SW 1271 (cell line): ENCODE data around the gene PNPLA2.

Experiments used
- DNase-seq, 2 experiments: peaks; one replicate each; lab custom pipeline; 2025; lab: John Stamatoyannopoulos, UW

PNPLA2 gene

DNA sequence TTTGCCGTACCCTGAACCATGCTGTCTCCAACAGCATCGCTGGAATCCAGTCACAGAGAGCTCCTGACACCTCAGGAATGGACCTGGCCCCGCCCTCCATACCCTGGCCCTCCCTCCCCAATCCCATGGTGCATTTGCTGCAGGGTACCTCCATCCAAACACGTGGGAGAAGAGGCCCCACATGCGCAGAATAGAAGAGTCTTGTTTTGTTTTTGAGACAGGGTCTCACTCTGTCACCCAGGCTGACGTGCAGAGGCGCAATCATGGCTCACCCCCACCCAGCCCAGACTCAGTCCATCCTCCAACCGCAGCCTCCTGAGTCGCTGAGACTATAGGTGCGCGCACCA lies 2.3 kb upstream of the PNPLA2 start:
- no peak for DNase-seq

DNA sequence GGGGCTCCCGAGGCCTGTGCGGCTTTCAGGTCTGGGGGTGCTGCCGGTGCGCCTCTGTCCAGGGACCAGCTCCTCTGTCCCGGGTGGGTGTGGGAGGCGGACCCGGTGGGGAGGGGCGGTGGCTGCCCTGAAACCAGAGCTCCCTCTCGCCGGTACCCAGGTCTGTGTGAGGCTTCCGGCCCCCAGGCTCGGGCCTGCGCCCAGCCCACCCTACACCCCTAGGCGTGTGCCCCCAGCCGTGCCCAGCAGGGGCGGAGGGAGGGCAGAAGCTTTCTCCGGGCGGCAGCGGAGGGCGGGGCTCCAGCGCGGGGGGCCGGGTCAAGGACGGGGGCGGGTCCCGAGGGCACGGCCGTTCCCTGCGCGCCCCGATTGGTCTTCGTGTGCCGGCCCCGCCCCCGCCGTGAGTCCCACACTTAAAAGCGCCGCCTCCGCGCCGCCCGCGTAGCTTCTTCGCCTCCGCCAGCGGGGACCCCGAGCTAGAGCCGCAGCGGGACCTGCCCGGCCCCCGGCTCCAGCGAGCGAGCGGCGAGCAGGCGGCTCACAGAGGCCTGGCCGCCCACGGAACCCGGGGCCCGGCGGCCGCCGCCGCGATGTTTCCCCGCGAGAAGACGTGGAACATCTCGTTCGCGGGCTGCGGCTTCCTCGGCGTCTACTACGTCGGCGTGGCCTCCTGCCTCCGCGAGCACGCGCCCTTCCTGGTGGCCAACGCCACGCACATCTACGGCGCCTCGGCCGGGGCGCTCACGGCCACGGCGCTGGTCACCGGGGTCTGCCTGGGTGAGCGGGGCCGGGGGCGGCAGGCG lies 616 bp downstream of the PNPLA2 start:
- peak in 1 of 2 experiments; percentile 82 for DNase-seq

DNA sequence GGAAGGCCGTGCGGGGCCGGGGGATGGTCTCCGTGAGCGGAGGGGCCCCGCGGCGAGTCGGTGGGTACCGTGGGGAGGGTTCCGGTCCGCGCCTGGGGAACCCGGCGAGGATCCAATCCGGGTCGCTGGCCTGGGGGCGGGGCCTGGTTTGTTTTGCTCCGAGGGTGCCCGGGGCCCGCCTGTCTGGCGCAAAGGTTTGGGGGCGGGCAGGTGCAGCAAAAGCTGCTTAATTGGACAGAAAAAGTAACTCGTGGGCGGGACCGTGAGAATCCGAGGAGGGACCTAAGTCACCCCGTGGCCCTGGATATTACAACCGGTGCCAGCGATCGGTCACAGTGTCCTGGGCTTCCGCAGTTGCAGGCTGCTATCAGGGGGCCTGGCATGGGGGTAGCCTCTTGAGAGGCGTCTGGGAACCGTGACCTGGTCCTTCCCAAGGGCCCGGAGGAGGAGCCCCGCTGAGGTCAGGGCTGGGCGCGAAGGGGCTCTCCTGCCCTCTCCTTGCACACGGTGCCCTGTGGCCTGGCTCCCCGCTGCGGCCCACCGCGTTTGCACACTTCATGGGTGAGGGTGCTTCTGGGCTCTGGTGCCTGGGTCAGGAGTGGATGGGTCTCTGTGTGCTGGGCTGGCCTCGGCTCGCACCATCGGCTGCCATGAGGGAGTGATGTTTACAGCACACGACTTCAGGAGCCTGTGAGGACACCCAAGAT lies 1.4 kb downstream of the PNPLA2 start:
- peak; percentile 86 to 89 for DNase-seq

DNA sequence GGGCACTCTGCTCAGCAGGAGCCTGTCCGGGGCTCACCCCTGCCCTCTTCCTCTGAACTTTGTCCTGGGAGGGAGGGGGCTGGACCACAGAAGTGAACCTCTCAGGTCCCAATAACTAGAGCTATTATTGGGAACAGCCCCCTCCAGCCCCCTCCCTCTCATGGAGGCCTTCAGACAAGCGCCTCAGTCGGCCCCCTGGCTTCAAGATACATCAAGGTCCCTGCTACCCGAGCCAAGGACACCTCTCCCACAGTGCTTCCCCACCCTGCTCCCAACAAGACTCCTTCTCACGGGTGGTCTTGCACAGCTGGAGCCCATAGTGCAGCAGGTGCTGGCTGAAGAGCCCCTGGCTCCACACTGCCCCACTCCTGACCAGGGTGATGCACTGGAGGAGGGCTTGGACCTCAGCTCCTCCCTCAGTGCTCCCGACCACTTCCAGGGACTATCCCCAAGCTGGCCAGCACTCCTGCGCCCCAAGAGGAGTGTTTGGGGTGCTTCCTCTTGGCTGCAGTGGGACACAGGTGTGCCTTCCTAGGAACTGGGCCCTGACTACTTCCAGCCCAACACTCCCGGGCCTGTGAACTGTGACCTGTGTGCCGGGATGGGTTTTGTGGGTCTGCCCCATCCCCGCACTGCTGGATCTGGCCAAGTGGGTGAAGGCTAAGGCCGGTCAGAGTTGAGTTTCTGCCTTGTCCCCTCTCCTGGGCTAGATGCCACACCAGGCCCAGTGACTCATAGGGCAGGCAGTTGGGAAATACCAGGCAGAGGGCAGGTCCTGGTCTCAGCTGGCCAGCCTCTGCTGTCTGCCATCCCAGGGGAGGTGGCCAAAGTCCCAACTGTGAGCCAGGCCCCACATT lies 2.2 kb downstream of the PNPLA2 start:
- peak in 1 of 2 experiments; percentile 81 for DNase-seq

DNA sequence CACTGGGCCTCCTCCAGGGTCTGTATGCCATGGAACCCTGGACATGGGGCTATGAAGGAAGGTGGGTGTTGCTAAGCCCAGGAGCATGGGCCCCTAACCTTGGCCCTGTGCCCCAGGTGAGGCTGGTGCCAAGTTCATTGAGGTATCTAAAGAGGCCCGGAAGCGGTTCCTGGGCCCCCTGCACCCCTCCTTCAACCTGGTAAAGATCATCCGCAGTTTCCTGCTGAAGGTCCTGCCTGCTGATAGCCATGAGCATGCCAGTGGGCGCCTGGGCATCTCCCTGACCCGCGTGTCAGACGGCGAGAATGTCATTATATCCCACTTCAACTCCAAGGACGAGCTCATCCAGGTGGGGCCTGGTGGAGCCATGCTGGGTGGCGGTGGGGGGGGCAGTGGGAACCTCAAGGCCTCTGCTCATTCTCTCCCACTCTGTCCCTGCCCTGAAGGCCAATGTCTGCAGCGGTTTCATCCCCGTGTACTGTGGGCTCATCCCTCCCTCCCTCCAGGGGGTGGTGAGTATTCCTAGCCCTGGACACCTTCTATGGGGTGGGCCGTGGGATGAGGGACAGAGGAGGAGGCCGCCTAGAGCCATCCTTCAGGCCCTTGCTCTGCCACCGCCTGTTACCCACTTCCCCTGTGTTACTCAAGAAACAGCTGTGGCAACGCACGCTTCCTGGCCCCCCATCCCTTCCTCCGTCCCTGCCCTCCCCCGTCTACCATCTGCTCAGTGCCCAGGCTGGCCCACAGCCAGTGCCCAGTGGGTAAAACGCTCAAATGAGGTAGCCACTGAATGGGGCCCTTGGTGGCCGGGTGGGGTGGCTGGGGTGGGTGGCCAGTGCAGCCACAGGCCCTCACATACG lies 3.0 kb downstream of the PNPLA2 start:
- no peak for DNase-seq

DNA sequence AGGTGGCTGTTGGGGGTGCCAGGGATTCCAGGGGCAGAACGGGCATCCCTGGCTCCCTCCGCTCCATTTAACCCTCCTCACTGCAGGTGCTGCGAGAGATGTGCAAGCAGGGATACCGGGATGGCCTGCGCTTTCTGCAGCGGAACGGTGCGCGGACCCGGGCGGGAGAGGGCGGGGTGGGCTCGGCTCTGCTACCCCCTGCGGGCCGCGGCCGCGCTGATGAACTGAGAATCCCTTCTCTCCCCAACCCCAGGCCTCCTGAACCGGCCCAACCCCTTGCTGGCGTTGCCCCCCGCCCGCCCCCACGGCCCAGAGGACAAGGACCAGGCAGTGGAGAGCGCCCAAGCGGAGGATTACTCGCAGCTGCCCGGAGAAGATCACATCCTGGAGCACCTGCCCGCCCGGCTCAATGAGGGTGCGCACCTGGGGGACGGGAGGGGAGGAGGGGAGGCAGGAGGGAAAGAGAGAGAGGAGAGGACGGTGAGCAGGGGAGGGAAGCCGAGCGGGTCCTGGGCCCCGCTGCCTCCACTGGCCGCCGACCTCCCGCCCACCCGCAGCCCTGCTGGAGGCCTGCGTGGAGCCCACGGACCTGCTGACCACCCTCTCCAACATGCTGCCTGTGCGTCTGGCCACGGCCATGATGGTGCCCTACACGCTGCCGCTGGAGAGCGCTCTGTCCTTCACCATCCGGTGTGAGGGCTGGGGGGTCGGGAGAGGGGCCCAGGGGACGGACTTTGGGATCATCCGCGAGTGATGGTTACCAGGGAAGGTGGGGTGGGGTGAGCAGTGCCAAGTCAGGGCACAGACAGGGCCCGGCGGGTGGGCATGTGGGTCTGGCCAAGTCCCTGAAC lies 5.0 kb downstream of the PNPLA2 start:
- DNase-seq = no peak

DNA sequence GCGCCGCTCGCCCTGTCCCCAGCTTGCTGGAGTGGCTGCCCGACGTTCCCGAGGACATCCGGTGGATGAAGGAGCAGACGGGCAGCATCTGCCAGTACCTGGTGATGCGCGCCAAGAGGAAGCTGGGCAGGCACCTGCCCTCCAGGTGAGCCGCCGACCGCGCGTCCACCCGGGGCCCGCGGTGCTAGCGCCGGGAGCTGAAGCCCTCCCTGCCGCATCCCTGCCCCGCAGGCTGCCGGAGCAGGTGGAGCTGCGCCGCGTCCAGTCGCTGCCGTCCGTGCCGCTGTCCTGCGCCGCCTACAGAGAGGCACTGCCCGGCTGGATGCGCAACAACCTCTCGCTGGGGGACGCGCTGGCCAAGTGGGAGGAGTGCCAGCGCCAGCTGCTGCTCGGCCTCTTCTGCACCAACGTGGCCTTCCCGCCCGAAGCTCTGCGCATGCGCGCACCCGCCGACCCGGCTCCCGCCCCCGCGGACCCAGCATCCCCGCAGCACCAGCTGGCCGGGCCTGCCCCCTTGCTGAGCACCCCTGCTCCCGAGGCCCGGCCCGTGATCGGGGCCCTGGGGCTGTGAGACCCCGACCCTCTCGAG lies 5.7 kb downstream of the PNPLA2 start:
- no peak for DNase-seq

DNA sequence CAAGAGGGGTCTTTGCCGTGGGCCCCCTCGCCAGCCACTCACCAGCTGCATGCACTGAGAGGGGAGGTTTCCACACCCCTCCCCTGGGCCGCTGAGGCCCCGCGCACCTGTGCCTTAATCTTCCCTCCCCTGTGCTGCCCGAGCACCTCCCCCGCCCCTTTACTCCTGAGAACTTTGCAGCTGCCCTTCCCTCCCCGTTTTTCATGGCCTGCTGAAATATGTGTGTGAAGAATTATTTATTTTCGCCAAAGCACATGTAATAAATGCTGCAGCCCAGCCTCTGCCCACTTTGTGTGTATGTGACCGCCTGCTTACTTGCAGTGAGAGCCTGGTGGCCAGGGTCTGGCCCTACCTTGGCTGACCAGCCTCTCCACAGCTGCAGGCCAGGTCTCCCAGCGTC lies 6.2 kb downstream of the PNPLA2 start:
- no peak for DNase-seq

DNA sequence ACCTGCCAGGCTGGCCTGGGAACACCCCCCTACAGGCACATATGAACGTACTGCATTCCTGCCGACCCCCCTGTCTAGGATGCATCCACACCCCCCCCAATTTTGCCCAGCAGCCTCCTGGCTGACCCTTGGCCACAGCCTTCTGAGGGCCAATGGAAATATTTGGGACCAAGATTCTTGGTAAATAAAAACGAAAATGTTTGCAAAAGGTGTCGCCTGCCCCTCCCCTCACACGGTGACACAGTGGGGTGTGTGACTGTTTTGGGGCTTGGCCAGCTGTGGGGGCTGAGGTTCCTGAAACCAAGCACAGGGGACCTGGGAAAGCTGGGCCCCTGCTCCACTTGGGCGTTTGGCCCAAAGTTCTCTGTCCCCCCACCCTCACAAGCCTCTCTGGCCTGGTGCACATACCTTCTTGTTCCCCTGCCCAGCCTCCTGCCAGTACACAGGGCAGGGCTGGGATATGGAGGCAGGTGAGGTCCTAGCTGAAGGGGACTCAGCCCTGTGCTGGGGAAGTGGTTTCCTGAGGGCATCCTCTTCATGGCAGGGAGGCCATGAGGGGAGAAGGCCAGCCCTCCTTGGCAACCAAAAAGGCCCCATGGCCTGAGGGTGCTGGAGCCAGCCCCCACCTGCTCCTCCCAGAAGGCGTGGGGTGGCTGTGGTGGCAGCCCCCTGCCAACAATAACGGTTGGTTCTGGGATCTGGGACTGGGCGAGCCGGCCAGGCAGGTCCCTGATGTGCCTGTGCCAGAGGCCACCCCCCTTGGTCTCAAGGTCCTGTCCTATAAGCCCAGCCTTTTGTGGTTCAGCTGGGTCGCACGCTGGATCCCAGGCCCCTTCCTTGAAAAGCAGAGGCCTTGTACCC lies 6.9 kb downstream of the PNPLA2 start:
- no peak for DNase-seq

DNA sequence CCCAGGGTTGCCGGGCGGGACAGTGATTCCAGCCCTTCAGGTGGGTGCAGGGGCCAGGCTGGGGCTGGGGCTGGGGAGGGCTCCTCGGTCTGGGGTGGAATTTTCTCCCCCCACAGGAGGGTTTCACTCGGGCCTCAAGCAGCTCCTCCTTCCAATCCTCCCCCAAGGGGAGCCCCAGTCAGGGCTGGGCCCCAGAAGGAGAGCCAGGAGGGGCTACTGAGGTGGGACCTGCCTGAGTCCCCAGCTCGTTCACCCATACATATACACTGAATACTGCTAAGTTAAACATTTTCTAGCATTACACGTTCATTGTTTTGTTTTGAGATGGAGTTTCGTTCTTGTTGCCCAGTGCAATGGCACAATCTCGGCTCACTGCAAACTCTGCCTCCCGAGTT lies 7.5 kb downstream of the PNPLA2 start:
- DNase-seq = no peak

DNA sequence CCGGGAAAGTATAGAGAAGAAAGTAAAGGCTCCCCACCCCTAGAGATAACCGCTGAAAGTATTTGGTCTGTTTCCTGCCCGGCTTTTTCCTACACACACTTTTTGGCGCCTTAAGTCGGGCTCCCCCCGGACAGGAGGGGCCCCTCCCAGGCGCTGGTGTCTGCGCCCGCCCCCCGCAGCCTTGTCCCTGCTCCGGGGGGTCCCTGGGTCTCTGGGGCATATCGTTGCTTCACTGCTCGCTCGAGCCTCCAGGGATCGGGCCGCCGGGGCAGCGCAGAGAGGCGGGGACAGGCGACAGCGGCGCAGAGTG lies 8.1 kb downstream of the PNPLA2 start:
- DNase-seq = no peak

DNA sequence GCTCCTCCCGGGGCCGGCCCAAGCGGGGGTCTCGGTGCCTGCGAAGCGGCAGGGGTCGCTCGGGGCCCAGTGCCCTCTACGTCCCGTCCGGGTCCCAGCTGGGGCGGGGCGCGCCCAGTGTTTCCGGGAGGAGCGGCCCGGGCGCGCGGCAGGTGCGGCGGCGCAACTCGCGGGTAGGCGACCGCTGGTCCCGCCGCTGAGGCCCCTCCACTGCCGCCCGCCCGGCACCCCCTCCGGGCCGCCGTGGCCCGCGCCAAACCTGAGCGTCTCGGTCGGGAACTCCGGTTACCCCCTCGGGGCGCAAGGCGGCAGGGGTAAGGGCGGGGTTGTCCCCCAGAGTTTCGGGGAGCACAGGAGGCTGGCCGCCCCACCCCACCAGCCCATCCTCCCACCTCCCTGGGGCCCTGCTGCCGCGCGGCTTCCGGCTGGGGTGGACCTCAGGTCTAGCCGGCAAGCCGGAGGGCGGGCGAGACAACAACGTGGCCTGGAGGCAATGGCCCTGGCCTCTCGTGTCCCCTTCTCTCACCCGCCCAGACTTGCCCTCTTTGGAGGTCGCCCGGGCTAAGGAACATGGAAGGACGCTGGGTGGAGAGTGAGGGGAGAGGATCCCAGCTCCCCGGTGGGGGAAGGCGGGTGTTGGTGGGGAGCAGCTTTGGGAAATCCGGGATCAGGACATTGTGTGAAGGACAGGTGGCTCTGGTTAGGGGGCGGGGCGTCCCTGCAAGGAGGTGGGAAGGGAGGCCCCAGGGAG lies 8.6 kb downstream of the PNPLA2 start:
- DNase-seq = no peak

DNA sequence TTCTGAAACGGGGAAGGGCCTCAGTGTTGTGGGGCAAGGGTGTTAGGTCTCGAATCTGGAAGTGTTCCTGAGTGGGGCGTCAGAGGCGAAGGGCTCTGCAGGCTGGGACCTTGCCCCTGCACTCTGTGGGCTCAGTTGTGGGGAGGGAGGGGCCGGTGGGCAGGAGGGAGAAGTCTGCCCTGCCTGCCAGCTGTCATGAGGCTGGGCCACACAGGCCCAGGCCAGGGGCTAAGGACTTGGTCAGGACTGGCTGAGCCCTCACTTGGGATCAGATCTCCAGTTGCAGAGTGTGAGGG lies 9.1 kb downstream of the PNPLA2 start, which contains the start of gene CRACR2B:
TSS of gene CRACR2B (plus strand) at position 23 of the 296 bp plus-strand sequence. CDS start 689 bp downstream, outside the sequence.
- DNase-seq = no peak

DNA sequence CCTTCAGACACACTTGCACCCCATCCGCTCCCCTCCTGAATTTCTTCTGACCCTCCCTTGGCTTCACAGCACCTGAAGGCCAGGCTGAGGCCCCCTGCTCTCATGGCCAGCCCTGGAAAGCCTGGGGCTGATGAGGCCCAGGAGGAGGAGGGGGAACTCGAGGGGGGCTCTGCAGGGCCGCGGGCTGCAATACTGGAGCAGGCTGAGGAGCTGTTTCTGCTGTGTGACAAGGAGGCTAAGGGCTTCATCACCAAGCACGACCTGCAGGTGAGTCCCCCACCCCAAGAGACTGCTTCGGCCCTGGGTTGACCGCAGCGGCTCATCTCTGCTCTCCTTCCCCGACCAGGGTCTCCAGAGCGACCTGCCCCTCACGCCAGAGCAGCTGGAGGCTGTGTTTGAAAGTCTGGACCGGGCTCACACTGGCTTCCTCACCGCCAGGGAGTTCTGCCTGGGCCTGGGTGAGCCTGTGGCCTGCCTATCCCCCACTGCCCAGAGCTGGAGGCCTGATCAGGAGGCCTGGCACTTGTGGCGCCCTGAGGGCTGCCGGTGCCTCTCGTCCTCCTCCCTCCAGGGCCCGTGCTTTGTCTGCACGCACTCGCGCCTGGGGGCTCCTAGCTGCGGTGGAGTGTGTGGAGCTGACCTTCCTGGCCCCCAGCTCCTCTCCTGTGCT lies 9.9 kb downstream of the PNPLA2 start:
- DNase-seq = no peak

DNA sequence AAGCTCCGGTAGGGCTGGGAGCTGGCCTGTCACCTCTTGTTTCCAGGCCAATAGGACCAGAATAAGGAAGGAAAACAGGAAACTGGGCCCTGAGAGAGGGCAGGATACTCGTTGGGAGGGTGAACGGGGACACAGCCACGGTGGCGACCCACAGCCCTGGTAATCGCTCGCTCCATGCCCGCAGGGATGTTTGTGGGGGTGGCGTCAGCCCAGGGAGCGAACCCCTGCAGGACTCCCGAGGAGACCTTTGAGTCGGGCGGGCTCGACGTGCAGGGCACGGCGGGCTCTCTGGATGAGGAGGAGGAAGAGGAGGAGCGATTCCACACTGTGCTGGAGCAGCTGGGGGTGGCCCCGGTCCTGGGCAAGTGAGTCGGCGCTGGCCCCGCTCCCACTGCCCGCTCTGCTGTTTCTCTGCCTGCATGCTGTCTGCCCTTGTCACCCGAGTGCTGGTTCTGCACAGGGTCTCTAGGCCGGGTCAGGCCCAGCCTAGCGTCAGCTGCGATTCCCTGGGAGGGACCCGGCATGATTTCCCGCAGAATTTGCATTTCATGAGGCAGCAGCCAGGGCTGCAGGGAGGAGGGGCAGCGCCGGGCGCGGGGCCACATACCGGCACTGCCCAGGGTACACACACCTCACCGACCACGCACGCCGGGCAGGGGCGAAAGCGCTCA lies 10.6 kb downstream of the PNPLA2 start:
- DNase-seq = no peak

DNA sequence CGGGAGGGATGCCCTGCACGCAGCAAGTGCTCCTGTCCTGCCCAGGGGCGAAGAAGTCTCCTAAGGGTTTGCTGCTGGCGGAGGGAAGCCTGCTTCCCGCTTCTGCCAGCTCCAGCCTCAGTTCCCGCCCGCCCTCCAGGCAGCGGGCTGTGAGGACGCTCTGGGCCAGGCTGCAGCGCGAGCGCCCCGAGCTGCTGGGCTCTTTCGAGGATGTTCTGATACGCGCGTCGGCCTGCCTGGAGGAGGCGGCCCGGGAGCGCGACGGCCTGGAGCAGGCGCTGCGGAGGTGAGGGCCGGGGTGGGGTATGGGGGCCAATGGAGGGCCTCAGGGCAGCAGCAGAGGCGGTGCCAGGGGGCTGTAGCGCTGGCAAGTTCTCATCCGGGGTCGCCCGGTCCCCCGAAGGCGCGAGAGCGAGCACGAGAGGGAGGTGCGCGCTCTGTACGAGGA lies 11.2 kb downstream of the PNPLA2 start:
- DNase-seq = no peak

DNA sequence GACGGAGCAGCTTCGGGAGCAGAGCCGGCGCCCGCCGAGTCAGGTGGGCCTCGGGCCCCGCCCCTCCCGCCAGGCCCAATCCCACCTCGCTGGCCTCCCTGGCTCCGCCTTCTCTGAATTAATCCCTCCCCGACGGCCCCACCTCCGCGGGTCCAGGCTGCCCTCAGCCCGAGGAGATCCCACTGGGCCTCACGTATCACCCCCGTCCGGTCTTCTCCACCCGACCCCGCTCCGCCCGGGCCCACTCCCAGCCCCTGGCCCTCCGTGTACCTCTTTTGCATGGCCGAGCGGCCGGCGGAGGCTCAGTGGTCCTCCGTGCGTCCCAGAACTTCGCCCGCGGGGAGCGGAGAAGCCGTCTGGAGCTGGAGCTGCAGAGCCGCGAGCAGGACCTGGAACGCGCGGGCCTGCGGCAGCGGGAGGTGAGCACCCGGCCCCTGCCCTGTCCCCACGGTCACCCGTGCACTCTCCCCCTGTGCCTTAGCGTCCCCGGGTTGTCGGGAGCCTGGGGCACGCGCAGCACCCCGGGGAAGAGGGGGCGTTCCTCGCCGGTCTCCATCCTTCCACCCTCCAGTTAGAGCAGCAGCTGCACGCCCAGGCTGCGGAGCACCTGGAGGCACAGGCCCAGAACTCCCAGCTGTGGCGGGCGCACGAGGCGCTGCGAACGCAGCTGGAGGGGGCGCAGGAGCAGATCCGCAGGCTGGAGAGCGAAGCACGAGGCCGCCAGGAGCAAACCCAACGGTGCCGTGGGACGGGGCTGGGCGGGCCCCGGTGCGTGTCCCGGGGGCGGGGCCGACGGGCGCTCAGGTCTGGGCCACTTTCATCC lies 11.8 kb downstream of the PNPLA2 start:
- no peak for DNase-seq
